GM12864 (cell line): ENCODE data around the gene MRPL22.
A peak's percentile ranks its signal among the peaks of the same experiment; 100 is the strongest.
"Not testable (repeated sequence)": the region's sequence is repeated elsewhere in the genome, so short reads cannot be mapped to it uniquely, and the experiment has no call there.

Experiments used
- DNase-seq: peaks from one replicate; pipeline ENCODE4 v3.0.0-alpha.2; 2011; ENCODE audit warnings: low read depth
- H3K4me3 ChIP-seq: 2 replicates; pipeline ENCODE4 v1.5.1; 2011; ENCODE audit warnings: mild to moderate bottlenecking, low read depth, low read length, control low read depth
- TF ChIP-seq, protein P1 (sequence below): IDR thresholded peaks from 2 replicates; pipeline ENCODE4 v1.5.1; 2011; ENCODE audit warnings: low read depth, mild to moderate bottlenecking, moderate library complexity, low read length, control low read depth, inconsistent platforms; ENCODE audit errors: missing control alignments

Gene MRPL22

DNA sequence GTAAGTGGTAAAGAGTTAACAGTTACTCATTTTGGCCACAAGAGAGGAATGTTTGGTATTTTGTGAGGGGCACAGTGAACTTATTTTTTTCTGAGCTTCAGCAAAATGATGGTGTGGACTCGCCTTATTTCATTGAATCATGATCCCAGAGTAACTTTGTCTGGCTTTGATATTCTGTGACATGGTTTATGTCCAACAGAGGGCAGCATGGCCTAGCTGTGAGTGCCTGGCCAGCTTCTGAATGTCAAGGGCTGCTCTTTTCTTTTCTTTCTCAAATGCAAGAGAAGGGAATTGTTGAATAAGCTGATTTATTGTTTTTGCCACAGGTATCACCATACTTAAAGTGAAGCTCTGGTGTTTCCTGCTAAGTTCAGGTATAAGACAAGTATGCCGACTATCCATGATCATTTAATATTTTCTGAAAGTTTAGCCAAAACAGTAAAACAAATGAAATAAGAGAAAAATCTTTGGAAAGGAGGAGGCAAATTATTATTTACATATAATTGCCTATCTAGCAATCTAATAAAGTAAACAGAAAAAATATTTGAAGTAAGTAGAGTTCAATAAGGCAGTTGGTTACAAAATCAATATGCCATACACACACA is 31.7 kb downstream of the MRPL22 start:
- TF ChIP-seq, protein P1, sequence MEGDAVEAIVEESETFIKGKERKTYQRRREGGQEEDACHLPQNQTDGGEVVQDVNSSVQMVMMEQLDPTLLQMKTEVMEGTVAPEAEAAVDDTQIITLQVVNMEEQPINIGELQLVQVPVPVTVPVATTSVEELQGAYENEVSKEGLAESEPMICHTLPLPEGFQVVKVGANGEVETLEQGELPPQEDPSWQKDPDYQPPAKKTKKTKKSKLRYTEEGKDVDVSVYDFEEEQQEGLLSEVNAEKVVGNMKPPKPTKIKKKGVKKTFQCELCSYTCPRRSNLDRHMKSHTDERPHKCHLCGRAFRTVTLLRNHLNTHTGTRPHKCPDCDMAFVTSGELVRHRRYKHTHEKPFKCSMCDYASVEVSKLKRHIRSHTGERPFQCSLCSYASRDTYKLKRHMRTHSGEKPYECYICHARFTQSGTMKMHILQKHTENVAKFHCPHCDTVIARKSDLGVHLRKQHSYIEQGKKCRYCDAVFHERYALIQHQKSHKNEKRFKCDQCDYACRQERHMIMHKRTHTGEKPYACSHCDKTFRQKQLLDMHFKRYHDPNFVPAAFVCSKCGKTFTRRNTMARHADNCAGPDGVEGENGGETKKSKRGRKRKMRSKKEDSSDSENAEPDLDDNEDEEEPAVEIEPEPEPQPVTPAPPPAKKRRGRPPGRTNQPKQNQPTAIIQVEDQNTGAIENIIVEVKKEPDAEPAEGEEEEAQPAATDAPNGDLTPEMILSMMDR: peak; percentile 42
- no peak overlapping the region for H3K4me3 ChIP-seq
- no peak for DNase-seq

DNA sequence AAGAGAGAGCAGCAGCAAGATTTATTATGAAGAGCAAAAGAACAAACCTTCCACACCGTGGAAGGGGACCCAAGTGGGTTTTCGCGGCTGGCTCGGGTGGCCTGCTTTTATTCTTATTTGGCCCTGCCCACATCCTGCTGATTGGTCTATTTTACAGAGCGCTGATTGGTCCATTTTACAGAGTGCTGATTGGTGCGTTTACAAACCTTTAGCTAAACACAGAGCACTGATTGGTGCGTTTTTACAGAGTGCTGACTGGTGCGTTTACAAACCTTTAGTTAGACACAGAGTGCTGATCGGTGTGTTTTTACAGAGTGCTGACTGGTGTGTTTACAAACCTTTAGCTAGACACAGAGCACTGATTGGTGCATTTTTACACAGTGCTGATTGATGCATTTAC is 35.2 kb downstream of the MRPL22 start:
- not testable (repeated sequence) for H3K4me3 ChIP-seq, DNase-seq

DNA sequence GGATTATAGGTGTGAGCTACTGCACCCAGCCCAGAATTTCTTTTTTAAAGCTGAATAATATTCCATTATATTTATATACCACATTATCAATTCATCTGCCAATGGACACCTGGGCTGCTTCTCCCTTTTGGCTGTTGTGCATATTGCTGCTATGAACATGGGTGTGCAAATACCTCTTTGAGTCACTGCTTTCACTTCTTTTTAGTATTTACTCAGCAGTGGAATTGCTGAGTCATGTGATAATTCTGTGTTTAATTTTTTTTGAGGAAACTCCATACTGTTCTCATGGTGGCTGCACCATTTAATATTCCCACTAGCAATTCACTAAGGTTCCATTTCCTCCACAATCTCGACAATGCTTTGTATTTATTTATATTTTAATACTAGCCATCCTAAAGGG is 36.5 kb downstream of the MRPL22 start:
- DNase-seq: no peak
- TF ChIP-seq, protein P1: no peak
- no peak overlapping the region for H3K4me3 ChIP-seq

DNA sequence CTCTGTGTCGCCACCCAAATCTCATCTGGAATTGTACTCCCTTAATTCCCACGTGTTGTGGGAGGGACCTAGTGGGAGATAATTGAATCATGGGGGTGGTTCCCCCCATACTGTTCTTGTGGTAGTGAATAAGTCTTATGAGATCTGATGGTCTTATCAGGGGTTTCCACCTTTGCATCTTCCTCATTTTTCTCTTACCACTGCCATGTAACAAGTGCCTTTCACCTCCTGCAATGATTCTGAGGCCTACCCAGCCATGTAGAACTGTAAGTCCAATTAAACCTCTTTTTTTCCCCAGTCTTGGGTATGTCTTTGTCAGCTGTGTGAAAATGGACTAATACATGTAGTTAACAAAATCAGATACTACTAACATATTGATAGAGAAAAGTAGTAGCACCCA is 37.4 kb downstream of the MRPL22 start:
- H3K4me3 ChIP-seq, DNase-seq: not testable (repeated sequence)

DNA sequence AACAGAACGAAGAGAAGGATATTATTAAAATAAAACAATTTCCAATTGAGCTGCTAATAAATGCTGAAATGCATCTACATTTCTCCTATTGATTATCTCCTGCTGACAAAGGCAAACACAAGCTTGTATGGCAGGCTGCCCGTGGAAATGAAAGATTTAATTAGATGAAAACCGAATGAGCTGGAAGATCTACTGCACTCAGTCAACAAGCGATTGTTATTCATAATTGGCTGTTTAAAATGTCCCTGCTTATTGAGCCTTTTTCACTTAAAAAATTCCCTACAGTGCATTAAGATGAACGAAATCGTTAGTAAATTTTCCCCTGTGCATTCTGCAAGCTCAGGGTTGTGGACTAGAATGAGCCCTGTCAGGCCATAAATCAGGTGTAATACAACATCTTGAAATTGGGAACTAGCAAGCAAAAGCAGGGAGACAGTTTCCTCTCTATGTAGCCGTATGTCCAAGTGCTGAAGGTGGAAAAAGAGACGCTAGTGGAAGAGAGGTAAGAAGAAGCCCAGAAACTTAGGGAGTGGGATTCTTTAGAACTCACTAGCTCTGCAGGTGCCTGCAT is 44.2 kb downstream of the MRPL22 start:
- H3K4me3 ChIP-seq: no peak overlapping the region
- TF ChIP-seq, protein P1: no peak
- no peak for DNase-seq

DNA sequence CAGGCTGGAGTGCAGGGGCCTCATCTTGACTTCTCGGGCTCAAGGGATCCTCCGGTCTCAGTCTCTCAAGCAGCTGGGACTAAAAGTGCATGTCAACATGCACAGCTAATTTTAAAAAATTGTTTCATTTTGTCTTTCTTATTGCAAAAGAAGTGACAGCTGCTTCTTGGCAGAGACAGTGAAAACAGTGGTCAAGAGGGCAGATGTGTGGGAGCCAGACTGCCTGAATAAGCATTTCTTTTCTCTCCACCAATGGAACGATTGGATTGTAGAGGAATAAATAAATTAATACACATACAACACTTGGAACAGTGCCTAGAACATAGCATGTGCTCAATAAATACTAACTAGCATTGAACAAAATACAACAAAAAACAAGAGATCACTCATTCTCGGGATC is 45.3 kb downstream of the MRPL22 start:
- TF ChIP-seq, protein P1: no peak
- H3K4me3 ChIP-seq: no peak overlapping the region
- no peak for DNase-seq

DNA sequence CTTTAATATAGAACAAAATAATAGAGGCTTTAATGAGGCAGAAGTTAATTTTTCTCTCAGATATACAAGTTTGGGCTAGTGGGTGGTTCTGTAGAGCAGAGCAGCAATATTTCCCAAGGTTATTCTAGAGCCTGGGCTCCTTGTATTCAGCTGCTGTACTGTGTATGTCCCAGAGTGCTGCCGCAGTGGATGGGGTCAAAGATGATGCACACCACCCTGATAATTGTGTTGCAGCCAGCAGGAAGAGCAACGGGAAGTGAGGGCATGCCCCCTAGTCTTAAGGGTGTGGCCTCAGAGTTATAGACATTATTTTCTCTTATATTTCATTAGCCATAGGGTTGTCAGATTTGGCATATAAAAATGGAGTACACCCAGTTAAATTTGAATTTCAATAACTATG is 48.8 kb downstream of the MRPL22 start:
- no peak for DNase-seq
- TF ChIP-seq, protein P1: no peak
- H3K4me3 ChIP-seq: no peak overlapping the region

DNA sequence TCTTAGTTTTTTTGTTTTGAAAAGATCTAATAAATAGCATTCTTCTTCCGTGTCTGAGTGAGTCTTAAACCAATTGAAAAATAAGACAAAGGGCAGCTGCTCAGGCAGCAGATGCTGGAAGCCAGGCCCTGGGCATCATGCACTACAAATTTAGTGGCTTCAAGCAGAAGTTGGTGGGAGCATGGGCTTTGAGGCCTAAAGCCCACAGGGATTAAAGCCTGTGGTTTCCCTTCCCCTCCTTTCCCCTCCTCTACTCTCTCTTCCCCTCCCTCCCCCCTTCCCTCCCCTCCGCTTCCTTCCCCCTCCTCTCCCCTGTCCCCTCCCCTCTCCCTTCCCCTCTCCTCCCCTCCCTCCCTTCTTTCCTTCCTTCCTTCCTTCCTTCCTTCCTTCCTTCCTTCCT is 52.6 kb downstream of the MRPL22 start:
- TF ChIP-seq, protein P1: no peak
- DNase-seq: no peak
- H3K4me3 ChIP-seq: no peak overlapping the region
